ENCODE data around the gene POLE.
A peak's percentile ranks its signal among the peaks of the same experiment; 100 is the strongest.
"Not testable (repeated sequence)": the region's sequence is repeated elsewhere in the genome, so short reads cannot be mapped to it uniquely, and the experiment has no call there.

Gene POLE

DNA sequence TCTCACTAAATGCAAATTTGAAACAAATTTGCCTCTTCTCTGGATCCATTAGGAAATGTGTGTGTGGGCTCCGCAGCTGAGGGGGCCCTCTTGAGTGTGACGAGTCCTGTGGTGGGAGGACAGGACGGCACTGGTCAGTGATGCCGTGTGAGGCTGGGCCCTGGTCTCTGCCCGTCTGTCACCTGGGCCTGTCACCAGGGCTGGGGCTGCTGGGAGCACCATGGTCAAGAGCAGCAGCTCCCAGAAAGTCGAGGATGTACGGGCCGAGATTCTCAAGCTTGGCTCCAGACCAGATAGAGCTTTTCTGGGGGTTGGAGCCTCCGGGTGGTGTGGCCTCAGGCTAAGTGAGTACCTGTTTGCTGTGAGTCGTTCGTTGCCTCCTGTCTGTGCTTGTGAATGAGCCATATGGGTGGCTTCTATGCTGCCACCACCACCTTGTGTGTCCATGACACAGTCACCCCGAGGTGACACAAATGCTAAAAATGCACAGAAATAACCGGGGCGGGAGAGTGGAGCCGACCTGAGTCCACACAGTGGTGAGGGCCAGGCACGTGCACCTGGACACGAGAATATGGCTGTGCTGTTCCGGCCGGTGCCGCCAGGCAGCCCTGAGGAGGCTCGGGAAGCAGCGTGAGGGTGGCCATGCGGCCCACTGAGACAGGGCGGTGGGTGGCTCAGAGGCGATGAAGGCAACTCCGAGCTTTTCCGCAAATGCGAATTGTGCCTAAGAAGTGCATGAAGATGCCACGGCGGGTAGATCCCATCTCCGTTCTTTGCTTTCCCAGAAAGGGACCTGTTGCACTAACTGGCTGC, 32.2 kb upstream of the POLE start:
- DNase-seq (ENCODE audit: insufficient read length, low spot score) (no peak), FAIRE-seq (no peak)

DNA sequence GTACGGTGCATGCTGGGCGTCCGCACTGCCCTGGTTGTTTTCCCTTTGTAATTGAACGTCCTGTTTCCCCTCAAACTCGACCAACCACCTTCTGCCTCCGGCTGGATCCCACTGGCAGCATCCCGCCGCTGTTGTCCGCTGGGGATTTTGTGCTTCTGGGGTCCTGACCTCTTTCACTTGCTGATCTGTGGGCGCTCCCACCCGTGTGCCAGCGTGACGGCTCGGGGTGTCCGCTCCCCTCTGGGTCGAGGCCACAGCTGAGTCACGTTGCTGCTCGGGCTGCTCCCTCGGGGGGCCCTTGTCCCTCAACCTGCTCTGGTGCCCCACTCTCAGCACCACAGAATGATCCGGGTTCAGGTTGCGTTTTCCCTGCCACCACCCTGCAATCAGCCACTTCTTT, 31.5 kb upstream of the POLE start:
- DNase-seq (ENCODE audit: insufficient read length, low spot score) (no peak), FAIRE-seq (no peak)

DNA sequence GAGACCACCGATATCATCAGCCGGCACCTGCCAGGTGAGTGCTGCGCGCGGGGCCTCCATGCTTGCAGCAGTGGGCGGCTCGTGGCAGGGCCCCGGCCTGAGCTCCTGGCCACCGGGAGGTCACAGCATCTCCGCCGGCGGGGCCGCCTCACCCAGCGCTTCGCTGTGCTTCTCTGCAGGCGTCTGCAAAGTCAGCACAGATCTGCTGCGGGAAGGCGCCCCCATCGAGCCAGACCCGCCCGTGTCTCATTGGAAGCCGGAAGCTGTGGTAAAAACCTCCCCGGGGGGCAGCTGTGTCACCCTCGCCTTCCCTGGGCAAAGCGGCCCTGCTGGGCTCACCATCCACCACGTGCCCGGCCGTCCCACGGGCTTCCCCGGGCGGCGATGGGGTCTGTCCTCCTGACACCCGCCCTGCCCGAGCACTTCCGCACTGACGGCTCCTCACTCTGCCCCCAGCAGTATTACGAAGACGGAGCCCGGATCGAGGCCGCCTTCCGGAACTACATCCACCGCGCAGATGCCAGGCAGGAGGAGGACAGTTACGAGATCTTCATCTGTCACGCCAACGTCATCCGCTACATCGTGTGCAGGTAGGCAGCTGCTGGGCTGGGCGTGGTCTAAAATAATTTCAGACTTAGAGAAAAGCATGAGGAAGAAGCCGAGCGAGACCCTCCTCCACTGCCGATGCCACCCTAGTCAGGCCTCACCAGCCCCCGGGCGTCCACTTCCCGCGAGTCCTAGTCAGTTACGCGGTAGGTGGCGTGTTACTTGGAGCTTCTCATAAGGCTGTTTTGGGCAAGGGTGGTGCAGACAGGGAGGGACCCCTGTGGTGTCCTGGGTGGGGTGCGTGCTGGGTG, 30.6 kb upstream of the POLE start:
- DNase-seq (ENCODE audit: insufficient read length, low spot score): no peak
- FAIRE-seq: no peak

DNA sequence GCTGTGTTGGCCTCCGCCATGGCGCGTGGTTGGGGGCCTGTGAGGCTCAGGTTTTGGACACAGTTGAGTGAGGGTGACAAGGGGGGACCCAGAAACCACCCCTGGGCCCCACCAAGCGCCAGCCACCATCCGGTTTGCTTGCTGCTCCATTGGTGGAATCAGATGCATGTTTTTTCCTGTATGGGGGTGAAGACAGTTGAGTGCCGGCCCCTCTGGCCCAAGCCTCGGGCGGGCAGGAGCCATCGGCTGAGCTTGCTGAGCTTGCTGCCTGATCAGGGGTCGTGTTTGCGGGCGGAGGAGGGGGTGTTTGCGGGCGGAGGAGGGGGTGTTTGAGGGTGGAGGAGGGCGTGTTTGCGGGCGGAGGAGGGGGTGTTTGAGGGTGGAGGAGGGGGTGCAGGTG, 29.9 kb upstream of the POLE start:
- FAIRE-seq (no peak), DNase-seq (ENCODE audit: insufficient read length, low spot score) (no peak)

DNA sequence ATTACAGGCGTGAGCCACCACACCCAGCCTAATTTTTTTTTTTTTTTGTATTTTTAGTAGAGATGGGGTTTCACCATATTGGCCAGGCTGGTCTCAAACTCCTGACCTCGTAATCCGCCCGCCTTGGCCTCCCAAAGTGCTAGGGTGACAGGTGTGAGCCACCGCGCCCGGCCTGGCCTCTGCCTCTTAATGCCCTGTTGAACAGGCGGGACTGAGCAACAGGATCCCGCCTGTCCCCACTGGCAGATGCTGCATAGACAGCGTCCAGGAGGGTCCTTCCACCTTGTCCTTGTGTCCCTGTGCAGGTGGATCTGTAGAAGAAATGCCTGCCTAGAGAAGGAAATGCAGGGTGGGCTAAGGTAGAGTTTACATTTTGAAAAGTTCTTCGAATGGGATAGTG, 29.2 kb upstream of the POLE start:
- FAIRE-seq (no peak), DNase-seq (ENCODE audit: insufficient read length, low spot score) (no peak)

DNA sequence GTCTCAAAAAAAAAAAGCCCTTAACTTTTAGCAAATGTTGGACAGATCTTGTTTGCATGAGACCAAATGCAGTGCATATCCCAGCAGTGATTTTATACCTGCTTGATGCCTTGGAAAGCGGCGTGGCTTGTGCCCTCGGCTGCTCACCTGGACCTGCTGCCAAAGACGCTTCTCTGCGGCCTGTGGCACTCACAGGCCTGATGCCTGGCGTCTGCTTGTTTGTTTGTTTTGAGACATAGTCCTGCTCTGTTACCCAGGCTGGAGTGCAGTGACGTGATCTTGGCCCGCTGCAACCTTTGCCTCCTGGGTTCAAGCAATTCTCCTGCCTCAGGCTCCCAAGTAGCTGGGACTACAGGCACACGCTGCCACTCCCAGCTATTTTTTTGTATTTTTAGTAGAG, 28.7 kb upstream of the POLE start:
- no peak for FAIRE-seq
- no peak for DNase-seq (ENCODE audit: insufficient read length, low spot score)

DNA sequence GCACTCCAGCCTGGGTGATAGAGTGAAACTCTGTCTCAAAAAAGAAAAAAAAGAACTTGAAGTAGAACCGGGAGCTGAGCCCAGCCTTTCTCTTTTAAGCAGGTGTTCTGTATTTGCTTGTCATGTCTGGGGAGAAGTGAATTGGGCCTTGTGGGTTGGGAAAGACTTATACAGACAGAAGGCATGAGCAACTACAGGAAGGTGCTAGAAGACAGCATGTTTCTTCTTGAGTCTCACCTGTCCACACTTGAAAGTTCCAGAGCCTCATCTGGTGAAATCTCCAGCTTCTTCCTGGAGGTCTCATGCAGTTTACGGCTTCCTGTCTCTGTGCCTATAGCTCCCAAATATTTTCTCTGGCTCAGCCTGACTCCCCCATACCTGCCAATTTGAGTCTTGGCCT, 26.0 kb upstream of the POLE start:
- FAIRE-seq (no peak), DNase-seq (ENCODE audit: insufficient read length, low spot score) (no peak)

DNA sequence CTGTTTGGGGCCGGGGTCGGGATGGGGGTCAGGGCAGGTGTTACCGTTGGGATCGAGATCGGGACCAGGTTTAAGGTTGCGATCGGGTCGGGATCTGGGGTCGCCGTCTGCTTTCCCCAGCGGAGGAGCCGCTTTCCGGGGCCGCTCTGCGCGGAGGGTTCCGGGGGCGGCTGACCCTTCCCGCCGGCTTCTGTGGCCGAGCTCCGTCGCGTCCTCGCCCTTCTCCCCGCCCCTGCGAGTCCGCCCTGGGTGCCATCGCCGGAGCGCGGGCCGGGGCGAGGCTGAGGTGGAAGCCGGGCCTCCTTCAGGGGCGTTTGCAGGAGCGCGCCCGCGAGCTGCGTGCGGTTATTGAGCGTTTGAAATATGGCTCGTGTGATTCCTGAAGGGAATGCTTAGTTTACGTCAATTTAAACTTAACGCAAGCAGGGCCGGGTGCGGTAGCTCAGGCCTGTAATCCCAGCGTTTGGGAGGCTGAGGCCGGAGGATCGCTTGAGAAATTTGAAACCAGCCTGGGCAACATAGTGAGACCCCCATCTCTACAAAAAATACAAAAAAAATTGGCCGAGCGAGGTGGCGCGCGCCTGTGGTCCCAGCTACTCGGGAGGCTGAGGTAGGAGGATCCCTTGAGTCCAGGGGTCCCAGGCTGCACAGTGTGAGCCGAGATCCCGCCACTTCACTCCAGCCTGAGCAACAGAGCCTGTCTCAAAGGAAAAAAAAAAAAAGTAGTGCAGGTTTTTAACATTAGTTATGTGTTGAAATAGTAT, 24.1 kb upstream of the POLE start:
- no peak for DNase-seq (ENCODE audit: insufficient read length, low spot score)
- FAIRE-seq: no peak

DNA sequence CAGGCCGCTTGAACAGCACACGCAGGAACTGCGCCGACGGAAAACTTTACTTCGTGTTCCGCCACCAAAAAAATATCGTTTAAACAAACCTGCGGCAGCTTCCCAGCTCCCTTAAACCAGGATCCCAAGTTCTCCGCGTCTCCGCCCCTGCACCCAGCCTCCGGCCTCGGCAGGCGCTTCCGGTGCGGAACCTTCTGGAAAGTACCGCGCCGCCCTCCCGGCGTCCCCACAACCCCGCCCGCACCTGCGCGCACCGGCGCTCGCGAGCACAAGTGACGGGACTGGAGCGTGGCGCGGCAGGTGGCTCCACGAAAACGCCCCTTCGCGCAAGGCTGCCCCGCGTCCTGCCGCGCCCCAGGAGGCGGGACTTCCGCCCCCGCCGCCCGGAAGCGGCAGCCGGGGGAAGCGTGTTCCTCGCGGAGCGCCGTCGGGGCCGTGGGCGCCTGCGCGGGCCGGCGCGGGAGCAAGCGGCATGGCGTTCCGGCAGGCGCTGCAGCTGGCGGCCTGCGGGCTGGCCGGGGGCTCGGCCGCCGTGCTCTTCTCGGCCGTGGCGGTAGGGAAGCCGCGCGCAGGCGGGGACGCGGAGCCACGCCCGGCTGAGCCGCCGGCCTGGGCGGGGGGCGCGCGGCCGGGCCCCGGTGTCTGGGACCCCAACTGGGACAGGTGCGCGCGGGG, 23.4 kb upstream of the POLE start, which contains the start of gene PGAM5:
Gene PGAM5 (plus strand): TSS at position 438 of the 675 bp plus-strand sequence. CDS start 35 bp downstream, at position 473.
- peak; percentile 80 for FAIRE-seq
- peak; percentile 90 for DNase-seq (ENCODE audit: insufficient read length, low spot score)

DNA sequence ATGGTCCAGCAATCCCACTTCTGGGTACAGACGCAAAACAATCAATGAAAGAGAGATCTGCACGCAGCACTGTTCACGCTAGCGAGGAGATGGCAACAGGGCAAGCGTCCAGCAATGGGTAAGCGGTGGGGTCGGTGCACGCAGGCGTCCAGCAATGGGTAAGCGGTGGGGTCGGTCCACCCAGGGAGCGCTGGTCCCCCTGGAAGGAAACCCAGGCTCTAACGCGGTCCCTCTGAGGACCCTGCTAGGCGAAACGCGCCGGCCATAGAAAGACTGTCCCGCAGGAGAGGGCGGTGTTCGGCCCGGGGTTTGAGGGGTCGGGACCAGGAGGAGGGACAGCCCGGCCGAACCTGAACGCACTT, 22.9 kb upstream of the POLE start:
- DNase-seq (ENCODE audit: insufficient read length, low spot score): no peak
- peak; percentile 60 for FAIRE-seq

DNA sequence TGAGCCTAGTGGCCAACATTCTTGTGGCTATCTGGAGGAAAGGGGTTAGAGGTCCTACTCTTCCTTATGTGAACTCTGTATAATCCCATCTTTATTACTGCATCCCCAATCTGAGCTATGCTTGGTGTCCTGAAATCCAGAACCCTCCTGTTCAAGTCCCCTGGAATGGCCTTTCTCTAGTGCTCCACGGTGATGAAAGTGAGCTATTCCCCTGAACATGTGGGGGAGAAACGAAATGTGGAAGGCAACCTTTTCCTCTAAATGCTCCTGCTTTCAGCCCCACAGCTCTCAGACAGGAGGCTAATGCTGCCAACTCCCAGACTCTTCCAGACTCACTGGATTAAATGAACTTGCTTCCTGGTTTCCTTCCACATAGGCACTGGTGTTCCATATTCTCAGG, 21.0 kb upstream of the POLE start:
- DNase-seq (ENCODE audit: insufficient read length, low spot score) (no peak), FAIRE-seq (no peak)

DNA sequence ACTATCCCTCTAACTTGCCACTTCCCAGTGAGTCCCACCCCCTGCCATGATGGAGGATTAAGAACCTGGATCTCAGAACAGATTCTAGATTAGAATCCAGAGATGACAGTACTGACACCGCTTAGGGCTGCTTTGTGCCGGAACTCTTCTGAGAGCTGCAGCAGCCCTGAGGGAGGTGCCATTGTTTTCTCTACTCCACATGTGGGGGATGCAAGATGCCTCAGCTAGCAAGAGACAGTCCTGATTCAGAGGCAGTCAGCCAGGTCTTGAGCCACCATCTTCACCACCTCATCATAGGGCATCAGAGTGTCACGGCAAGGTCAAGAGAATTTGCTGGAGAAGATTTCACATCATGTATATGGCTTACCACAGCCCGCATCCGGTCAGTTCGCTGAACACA, 20.1 kb upstream of the POLE start:
- DNase-seq (ENCODE audit: insufficient read length, low spot score) (no peak), FAIRE-seq (no peak)

DNA sequence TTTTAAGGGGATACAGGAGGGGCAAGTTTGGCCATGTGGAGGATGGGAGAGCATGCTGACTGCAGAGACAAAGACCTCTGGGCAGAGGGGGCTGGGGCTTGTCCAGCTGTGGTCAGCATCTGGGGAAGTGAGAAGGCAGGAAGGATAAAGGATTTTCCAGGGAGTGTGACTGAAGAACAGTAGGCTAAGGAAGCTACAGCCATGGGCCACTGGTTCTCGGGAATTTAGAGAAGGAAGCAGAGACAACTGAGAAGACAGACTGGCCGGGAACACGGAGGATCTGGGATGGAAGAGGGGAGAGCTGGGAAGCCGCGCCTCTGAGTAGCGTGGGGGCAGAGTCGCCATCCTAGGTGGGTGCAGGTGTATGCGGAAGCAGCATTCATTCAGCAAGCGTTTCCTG, 16.5 kb upstream of the POLE start:
- no peak for DNase-seq (ENCODE audit: insufficient read length, low spot score)
- FAIRE-seq: no peak

DNA sequence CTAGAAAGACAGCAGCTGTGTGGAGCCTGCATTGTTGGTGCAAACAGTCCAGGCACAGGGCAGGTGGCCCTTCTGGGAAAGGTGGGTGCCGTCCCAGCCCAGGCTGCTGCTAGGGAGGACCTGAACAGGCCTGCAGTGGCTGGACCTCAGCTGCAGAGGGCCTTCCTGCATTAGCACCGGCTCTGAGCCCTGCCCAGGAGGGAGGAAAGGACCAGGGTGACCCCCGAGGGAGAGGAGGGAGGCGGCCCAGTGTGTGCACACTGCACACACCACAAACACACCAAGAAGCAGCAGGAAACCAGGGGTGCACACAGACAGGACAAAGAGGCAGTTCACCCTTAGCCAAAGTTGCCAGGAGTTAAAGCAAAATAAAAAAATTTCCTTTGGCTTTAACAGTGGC, 15.5 kb upstream of the POLE start:
- no peak for FAIRE-seq
- no peak for DNase-seq (ENCODE audit: insufficient read length, low spot score)

DNA sequence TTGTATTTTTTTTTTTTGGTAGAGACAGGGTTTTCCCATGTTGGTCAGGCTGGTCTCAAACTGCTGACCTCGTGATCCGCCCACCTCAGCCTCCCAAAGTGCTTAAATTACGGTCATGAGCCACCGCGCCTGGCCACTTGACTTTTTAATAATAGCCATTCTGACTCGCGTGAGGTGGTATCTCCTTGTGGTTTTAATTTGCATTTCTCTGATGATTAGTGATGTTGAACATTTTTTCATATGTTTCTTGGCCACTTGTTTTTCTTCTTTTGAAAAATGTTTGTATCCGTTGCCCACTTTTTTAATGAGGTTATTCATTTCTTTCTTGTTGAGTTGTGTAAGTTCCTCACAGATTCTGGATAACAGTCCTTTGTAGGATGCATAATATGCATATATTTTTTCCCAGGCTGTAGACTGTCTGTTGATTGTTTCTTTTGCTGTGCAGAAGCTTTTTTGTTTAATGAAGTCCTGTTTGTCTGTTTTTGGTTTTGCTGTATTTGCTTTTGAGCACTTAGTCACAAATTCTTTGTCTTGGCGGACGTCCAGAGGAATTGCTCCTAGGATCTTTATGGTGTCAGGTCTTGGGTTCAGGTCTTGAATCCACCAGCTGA, 13.2 kb upstream of the POLE start:
- DNase-seq (ENCODE audit: insufficient read length, low spot score) (no peak), FAIRE-seq (no peak)

DNA sequence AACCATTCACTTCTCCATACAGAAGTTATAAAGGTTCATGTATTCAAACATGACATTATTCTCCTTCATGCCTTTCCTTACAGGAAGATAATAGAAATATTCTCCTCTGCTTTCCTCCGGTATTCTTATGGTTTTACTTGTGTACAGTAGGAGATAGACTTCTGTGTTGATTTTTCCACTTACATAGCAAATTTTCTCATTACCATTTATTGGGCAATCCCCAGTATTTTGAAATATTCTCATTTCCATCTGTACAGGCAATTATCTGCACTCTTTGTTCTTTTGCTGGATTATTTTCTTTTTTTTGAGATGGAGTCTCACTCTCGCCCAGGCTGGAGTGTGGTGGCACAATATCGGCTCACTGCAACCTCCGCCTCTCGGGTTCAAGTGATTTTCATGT, 11.2 kb upstream of the POLE start:
- DNase-seq (ENCODE audit: insufficient read length, low spot score) (no peak), FAIRE-seq (no peak)

DNA sequence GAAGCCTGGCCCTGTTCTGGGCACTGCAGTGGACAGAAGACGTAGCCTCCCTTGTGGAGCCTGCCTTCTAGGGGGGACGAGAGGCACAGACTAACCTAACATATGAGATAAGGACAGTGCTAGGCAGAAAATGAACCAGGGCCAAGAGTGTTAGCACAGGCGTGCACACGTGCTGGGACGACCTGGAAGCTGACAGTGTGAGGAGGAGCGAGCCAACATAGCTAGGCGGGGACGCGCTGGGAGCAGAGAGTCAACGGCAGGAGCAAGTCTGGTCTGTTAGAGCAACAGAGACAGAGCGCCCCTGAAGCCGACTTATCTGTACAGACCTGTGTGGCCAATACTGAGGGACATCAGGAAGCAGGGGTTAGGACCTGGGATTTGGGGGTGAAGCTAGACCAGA, 8.3 kb upstream of the POLE start:
- DNase-seq (ENCODE audit: insufficient read length, low spot score) (no peak), FAIRE-seq (no peak)

DNA sequence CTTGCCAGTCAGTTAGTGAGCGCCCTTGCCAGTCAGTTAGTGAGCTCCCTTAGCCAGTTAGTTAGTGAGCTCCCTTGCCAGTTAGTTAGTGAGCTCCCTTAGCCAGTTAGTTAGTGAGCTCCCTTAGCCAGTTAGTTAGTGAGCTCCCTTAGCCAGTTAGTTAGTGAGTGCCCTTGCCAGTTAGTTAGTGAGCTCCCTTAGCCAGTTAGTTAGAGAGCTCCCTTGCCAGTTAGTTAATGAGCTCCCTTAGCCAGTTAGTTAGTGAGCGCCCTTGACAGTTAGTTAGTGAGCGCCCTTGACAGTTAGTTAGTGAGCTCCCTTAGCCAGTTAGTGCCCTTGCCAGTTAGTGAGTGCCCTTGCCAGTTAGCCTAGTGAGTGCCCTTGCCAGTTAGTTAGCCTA, 7.7 kb upstream of the POLE start:
- FAIRE-seq; DNase-seq (ENCODE audit: insufficient read length, low spot score): not testable (repeated sequence)

DNA sequence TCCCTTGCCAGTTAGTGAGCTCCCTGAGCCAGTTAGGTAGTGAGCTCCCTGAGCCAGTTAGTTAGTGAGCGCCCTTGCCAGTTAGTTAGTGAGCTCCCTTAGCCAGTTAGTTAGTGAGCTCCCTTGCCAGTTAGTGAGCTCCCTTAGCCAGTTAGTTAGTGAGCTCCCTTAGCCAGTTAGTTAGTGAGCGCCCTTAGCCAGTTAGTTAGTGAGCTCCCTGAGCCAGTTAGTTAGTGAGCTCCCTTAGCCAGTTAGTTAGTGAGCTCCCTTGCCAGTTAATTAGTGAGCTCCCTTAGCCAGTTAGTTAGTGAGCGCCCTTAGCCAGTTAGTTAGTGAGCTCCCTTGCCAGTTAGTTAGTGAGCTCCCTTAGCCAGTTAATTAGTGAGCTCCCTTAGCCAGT, 4.9 kb upstream of the POLE start:
- not testable (repeated sequence) for DNase-seq (ENCODE audit: insufficient read length, low spot score); FAIRE-seq

DNA sequence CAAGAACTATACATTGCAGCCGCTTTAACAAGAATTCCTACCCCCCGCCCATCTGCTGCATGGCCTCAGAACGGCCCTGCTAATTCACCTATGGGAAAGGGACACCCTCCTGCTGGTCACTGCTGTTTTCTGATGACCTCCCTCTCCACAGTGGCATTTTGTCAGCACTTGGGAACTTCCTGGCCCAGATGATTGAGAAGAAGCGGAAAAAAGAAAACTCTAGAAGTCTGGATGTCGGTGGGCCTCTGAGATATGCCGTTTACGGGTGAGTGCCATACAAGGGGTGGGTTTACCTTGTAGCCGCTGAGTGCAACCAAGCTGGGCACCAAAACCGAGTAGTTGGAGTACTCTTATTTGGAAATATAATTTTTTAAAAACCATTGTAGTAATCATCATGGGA, 3.0 kb upstream of the POLE start:
- no peak for FAIRE-seq
- DNase-seq (ENCODE audit: insufficient read length, low spot score): no peak

All from HTR-8/SVneo (cell line).